IPS-18c (cell line): Measurements from ENCODE around the gene SNURF.
"Not testable (repeated sequence)": the region's sequence is repeated elsewhere in the genome, so short reads cannot be mapped to it uniquely, and the experiment has no call there.

Experiments
- H3K4me3 ChIP-seq: 2 replicates; pipeline ENCODE4 v1.7.0; 2013; ENCODE audit warnings: low read depth, mild to moderate bottlenecking, low read length, moderate library complexity; ENCODE audit not compliant: insufficient read depth
- H3K9me3 ChIP-seq: one replicate; pipeline ENCODE4 v1.6.1; 2013; ENCODE audit warnings: mild to moderate bottlenecking, low read length, moderate library complexity; ENCODE audit not compliant: control insufficient read depth, insufficient read depth

Gene SNURF

GRCh38 chr15:24954783-24955530, at the start of gene SNURF, which contains the start of gene SNRPN:
TSS of gene SNURF (plus strand) at chr15:24954987. CDS start at chr15:24955049, 62 bp downstream.
TSS of gene SNRPN (plus strand) at chr15:24954987. CDS start at chr15:24974454, 19,467 bp downstream.
- peaks cover 16% of the 10 kb centered on the region for H3K9me3 ChIP-seq
- peak within 1 kb of the TSS; percentile 83 for H3K4me3 ChIP-seq

- H3K9me3 ChIP-seq = peaks cover 7% of the 10 kb centered on the region
Measured at GRCh38 chr15:24916305-24917009, 38.3 kb upstream of the SNURF start.

GRCh38 chr15:24917431-24917830, 37.4 kb upstream of the SNURF start:
- Histone ChIP-seq H3K9me3 (peaks cover 7% of the 10 kb centered on the region), H3K4me3 (no peak overlapping the region)

More at GRCh38 chr15:24916305-24917009, 38.3 kb upstream of the SNURF start:
- no peak overlapping the region; the same call in 1 of the 2 replicates for H3K4me3 ChIP-seq

GRCh38 chr15:24919446-24919845, 35.3 kb upstream of the SNURF start:
- peaks cover 5% of the 10 kb centered on the region for H3K9me3 ChIP-seq
- H3K4me3 ChIP-seq = no peak overlapping the region

- not testable (repeated sequence) for H3K9me3 ChIP-seq, H3K4me3 ChIP-seq
Measured at GRCh38 chr15:24922781-24923180, 32.0 kb upstream of the SNURF start.

GRCh38 chr15:24924153-24924552, 30.6 kb upstream of the SNURF start:
- Histone ChIP-seq H3K4me3 (no peak overlapping the region), H3K9me3 (peaks cover 5% of the 10 kb centered on the region)

GRCh38 chr15:24924621-24925020, 30.2 kb upstream of the SNURF start:
- Histone ChIP-seq H3K9me3 (peaks cover 7% of the 10 kb centered on the region), H3K4me3 (no peak overlapping the region)

- not testable (repeated sequence) for H3K4me3 ChIP-seq, H3K9me3 ChIP-seq
Measured at GRCh38 chr15:24931874-24932732, 22.7 kb upstream of the SNURF start.

- peaks cover 6% of the 10 kb centered on the region for H3K9me3 ChIP-seq
- no peak overlapping the region for H3K4me3 ChIP-seq
Measured at GRCh38 chr15:24933716-24934115, 21.1 kb upstream of the SNURF start.

GRCh38 chr15:24938224-24938623, 16.6 kb upstream of the SNURF start:
- H3K9me3 ChIP-seq = not testable (repeated sequence)

GRCh38 chr15:24940236-24940635, 14.6 kb upstream of the SNURF start:
- H3K4me3 ChIP-seq = no peak overlapping the region
- H3K9me3 ChIP-seq = no peaks in the 10 kb centered on the region

More at GRCh38 chr15:24938224-24938623, 16.6 kb upstream of the SNURF start:
- not testable (repeated sequence) for H3K4me3 ChIP-seq

GRCh38 chr15:24943361-24943760, 11.4 kb upstream of the SNURF start:
- Histone ChIP-seq H3K9me3 (peaks cover 3% of the 10 kb centered on the region), H3K4me3 (no peak overlapping the region)

- no peak overlapping the region for H3K4me3 ChIP-seq
Measured at GRCh38 chr15:24944954-24945353, 9.8 kb upstream of the SNURF start.

GRCh38 chr15:24945711-24946110, 9.1 kb upstream of the SNURF start:
- H3K4me3 ChIP-seq = no peak overlapping the region
- peaks cover 3% of the 10 kb centered on the region for H3K9me3 ChIP-seq

More at GRCh38 chr15:24944954-24945353, 9.8 kb upstream of the SNURF start:
- H3K9me3 ChIP-seq = peaks cover 3% of the 10 kb centered on the region

GRCh38 chr15:24948495-24948894, 6.3 kb upstream of the SNURF start:
- Histone ChIP-seq H3K4me3 (no peak overlapping the region), H3K9me3 (peaks cover 3% of the 10 kb centered on the region)

GRCh38 chr15:24955531-24955921, 739 bp downstream of the SNURF start:
- Histone ChIP-seq H3K4me3 (peak overlapping the region; percentile 83), H3K9me3 (peaks cover 16% of the 10 kb centered on the region)

GRCh38 chr15:24956111-24956838, 1.5 kb downstream of the SNURF start:
- H3K4me3 ChIP-seq = peak overlapping the region; percentile 83

More at GRCh38 chr15:24956111-24956838, 1.5 kb downstream of the SNURF start:
- H3K9me3 ChIP-seq = peaks cover 16% of the 10 kb centered on the region
